GM12878 (cell line): Measurements from ENCODE around the gene SLC29A1. TPM values are rescaled to one million over a fixed set of nuclear protein-coding genes. Genes with fewer than 3 reads are reported as not detected.
A peak's percentile ranks its signal among the peaks of the same experiment; 100 is the strongest.

Experiments
- ATAC-seq: fragments of 200-7000 bp; cut with Tn5 transposase; 3 replicates; pipeline ENCODE4 v1.9.1; 2020; ENCODE audit warnings: mild to moderate bottlenecking, moderate library complexity
- BruUV-seq: library from RNA; stranded (reverse); fragments of 400-500 nt; replicated peaks from 2 replicates; lab custom pipeline; 2021; lab: Mats Ljungman, UMichigan
- CTCF ChIA-PET: fragments of 300-600 bp; sonication (Branson Sonifier 250); formaldehyde crosslinking; extraction: SDS; loops from one replicate; lab custom pipeline; 2021; ENCODE audit warnings: inconsistent platforms; lab: Yijun Ruan, JAX
- POLR2A ChIA-PET: fragments of 350-600 bp; formaldehyde crosslinking; extraction: SDS; loops from one replicate; lab custom pipeline; 2021; ENCODE audit warnings: inconsistent platforms; lab: Charles Lee
- RAD21 ChIA-PET: fragments of 300-600 bp; sonication (Branson Sonifier 250); formaldehyde crosslinking; loops from one replicate; lab custom pipeline; 2023; ENCODE audit warnings: antibody characterized with exemption; ENCODE audit not compliant: unreplicated experiment; lab: Charles Lee
- SMC1A ChIA-PET: fragments of 300-600 bp; sonication (Branson Sonifier 250); formaldehyde crosslinking; loops from one replicate; lab custom pipeline; 2023; ENCODE audit not compliant: unreplicated experiment, uncharacterized antibody; lab: Charles Lee
- DNase-seq: peaks from one replicate; pipeline ENCODE4 v3.0.0-alpha.2; 2011; ENCODE audit warnings: low read depth, low spot score
- FAIRE-seq: peaks from 3 replicates; lab custom pipeline; 2011; peaks lifted over from hg19 to GRCh38; lab: Jason Lieb, UNC
- H2AFZ ChIP-seq: 2 replicates; pipeline ENCODE4 v1.6.0; 2011; ENCODE audit warnings: low read depth, low read length, control low read depth; ENCODE audit not compliant: control insufficient read depth
- H3K27ac ChIP-seq: 2 replicates; pipeline ENCODE4 v1.5.1; 2011; ENCODE audit warnings: control low read depth; ENCODE audit not compliant: control insufficient read depth, insufficient read depth
- H3K27me3 ChIP-seq, 2 experiments: replicated peaks in 1 of 2; 2 replicates each; pipeline versions ENCODE4 v1.6.0 to v1.6.1; 2011; ENCODE audit warnings: low read length in 1 of 2; ENCODE audit not compliant: control insufficient read depth in 2 of 2, insufficient read depth in 2 of 2
- H3K36me3 ChIP-seq, 2 experiments: 2 replicates each; pipeline ENCODE4 v1.5.1; 2011; ENCODE audit warnings: low read length in 1 of 2; ENCODE audit not compliant: control insufficient read depth in 2 of 2, insufficient read depth in 2 of 2
- H3K4me1 ChIP-seq: 2 replicates; pipeline ENCODE4 v1.6.1; 2011; ENCODE audit warnings: mild to moderate bottlenecking, low read length, moderate library complexity, mixed read lengths; ENCODE audit not compliant: control insufficient read depth, insufficient read depth
- H3K4me2 ChIP-seq: 2 replicates; pipeline ENCODE4 v1.6.0; 2011; ENCODE audit warnings: control low read depth; ENCODE audit not compliant: control insufficient read depth, insufficient read depth
- H3K4me3 ChIP-seq: fragments of 200-600 bp; sonication (generic); 2 replicates; pipeline ENCODE4 v1.5.1; 2016
- H3K79me2 ChIP-seq: 2 replicates; pipeline ENCODE4 v1.6.0; 2011; ENCODE audit warnings: low read length; ENCODE audit not compliant: control insufficient read depth, insufficient read depth
- H3K9ac ChIP-seq: 2 replicates; pipeline ENCODE4 v1.8.0; 2011; ENCODE audit warnings: low read length, control low read depth, mixed read lengths; ENCODE audit not compliant: control insufficient read depth, insufficient read depth
- H3K9me3 ChIP-seq: replicated peaks from 3 replicates; pipeline ENCODE4 v1.5.1; 2011; ENCODE audit warnings: mild to moderate bottlenecking, low read length; ENCODE audit not compliant: control insufficient read depth, insufficient read depth
- H4K20me1 ChIP-seq: 2 replicates; pipeline ENCODE4 v1.6.0; 2011; ENCODE audit not compliant: control insufficient read depth, insufficient read depth
- ASH2L ChIP-seq: fragments of 300-600, 200-600 bp; sonication (generic); IDR thresholded peaks from 2 replicates; pipeline ENCODE4 v1.6.1; 2017; ENCODE audit warnings: low read depth, mild to moderate bottlenecking, borderline replicate concordance
- ATF7 ChIP-seq: fragments of 450-650 bp; IDR thresholded peaks from 2 replicates; pipeline ENCODE4 v1.6.1; 2016; ENCODE audit warnings: low read depth, mild to moderate bottlenecking
- NR2F1 ChIP-seq: fragments of 450-650 bp; conservative IDR thresholded peaks from 2 replicates; pipeline ENCODE4 v1.6.1; 2017; ENCODE audit warnings: mild to moderate bottlenecking
- RCOR1 ChIP-seq: conservative IDR thresholded peaks from 2 replicates; pipeline ENCODE4 v1.6.1; 2012; ENCODE audit warnings: low read depth, low read length, improper control_type of control experiment
- SMAD5 ChIP-seq: IDR thresholded peaks from 2 replicates; pipeline ENCODE4 v1.6.1; 2016; ENCODE audit warnings: antibody characterized with exemption, low read depth
- SMC3 ChIP-seq: IDR thresholded peaks from 2 replicates; pipeline ENCODE4 v1.6.1; 2011; ENCODE audit warnings: low read length, improper control_type of control experiment, borderline replicate concordance
- YBX1 ChIP-seq: fragments of 450-650 bp; IDR thresholded peaks from 2 replicates; pipeline ENCODE4 v1.6.1; 2016; ENCODE audit warnings: antibody characterized with exemption
- ZNF384 ChIP-seq: IDR thresholded peaks from 2 replicates; pipeline ENCODE4 v1.6.1; 2012; ENCODE audit warnings: low read depth, mild to moderate bottlenecking, low read length, improper control_type of control experiment, borderline replicate concordance
- ZSCAN29 ChIP-seq: fragments of 450-650 bp; IDR thresholded peaks from 2 replicates; pipeline ENCODE4 v1.6.1; 2017; ENCODE audit warnings: mild to moderate bottlenecking, moderate library complexity
- WGBS: methylation state at CpG from one replicate; pipeline ENCODE4 v1.1.6; 2016; ENCODE audit warnings: low lambda C conversion rate; ENCODE audit not compliant: insufficient replicate concordance, insufficient coverage; ENCODE audit errors: missing lambda C conversion rate; 5-methylcytosine and 5-hydroxymethylcytosine counted together
- in situ Hi-C: fragments of 300-500 bp; cut with MboI; formaldehyde crosslinking; loops from 9 replicates; pipeline ENCODE4 v1.14.3; 2018; ENCODE audit warnings: mixed read lengths
- intact Hi-C: fragments of 100-400 bp; cut with micrococcal nuclease; formaldehyde crosslinking; loops from one replicate; pipeline ENCODE4 v1.14.2; 2022; ENCODE audit not compliant: unreplicated experiment
- polyA plus RNA-seq, 11 experiments: library from polyadenylated mRNA; depleted of rRNA in 4 of 11; unstranded in 6 of 11; stranded (reverse) in 5 of 11; fragments of >200 nt; fragmentation: Nextera tagmentation in 4 of 11; fragmentation: Illumina TruSeq in 1 of 11; extraction: Ambion mirVana in 4 of 11; extraction: Trizol in 1 of 11; gene quantifications; 1 replicate in 1 of 11; 2 replicates in 10 of 11; pipeline versions ENCODE4 v1.2.1 to v1.2.3, GENCODE V29; 2011 to 2016; ENCODE audit warnings: inconsistent platforms in 2 of 11, missing spikeins in 2 of 11, low read depth in 1 of 11
- total RNA-seq, 4 experiments: library from RNA; depleted of rRNA in 3 of 4; stranded (reverse); fragments of >200 nt in 3 of 4; fragmentation: Illumina TruSeq in 1 of 4; extraction: Trizol in 1 of 4; gene quantifications; 2 replicates each; pipeline versions ENCODE4 v1.2.1 to v1.2.3, GENCODE V29; 2013 to 2021
- TF ChIP-seq, protein P1 (sequence below): fragments of 450-650 bp; IDR thresholded peaks from 2 replicates; pipeline ENCODE4 v1.6.1; 2016; ENCODE audit warnings: mild to moderate bottlenecking, moderate library complexity, borderline replicate concordance
- TF ChIP-seq, protein P2 (sequence below): fragments of 450-650 bp; IDR thresholded peaks from 2 replicates; pipeline ENCODE4 v1.6.1; 2018; ENCODE audit warnings: mild to moderate bottlenecking, low read depth, moderate library complexity; ENCODE audit not compliant: partially characterized antibody
- TF ChIP-seq, protein P3 (sequence below): IDR thresholded peaks from 2 replicates; pipeline ENCODE4 v1.6.1; 2011; ENCODE audit warnings: mild to moderate bottlenecking, low read depth, low read length, moderate library complexity; ENCODE audit not compliant: insufficient replicate concordance

The SLC29A1 gene
- total and polyA plus RNA-seq, 10 of the 15 experiments (the other 5 are each of a cell fraction or from before 2014, with no cell fraction given), result 10.0 to 132 (median 93.4) TPM

DNA sequence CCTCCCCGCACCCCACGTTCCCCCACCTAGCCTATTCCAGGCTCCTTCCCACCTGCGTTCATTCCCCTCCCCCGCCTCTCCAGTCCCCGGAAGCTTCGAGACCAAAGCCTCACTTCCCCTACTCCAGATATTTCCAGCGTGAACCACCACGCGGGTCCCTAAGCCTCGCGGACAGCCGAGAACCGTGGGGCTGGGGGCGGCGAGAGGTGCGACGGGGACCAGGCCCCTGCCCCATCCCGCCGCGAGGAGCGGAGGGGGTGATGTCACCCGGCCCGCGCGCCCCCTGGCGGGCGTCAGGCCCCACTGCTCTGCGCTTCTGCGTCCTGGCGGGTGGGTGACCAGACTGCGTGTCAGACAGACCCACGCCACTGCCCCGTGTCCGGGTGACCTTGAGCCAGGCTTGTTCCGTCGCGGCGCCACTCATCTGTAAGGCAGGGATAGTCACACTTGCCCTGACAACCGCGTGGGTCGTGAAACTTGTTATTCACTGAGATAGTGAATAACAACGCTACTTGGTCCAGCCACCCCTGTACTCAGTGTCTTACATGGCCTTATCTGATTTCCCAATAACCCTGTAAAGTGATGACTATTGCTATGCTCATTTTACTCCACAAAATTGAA is 14.5 kb downstream of the SLC29A1 start:
- peaks cover 8% of the 10 kb centered on the region for H3K4me1 ChIP-seq
- peaks cover 0 to 6% of the 10 kb centered on the region in 2 experiments; a peak in 2 of 4 replicates for H3K36me3 ChIP-seq
- intact Hi-C loops (loop anchor here (1.0 kb wide), 1 partner anchor 66 kb away; no protein-coding TSS in a partner anchor), in situ Hi-C loops (loop anchor here (5.0 to 10.0 kb wide), 2 partner anchors 66 to 133 kb away; no protein-coding TSS in a partner anchor)
- DNase-seq (no peak), ATAC-seq (peak; percentile 97), FAIRE-seq (peak; percentile 49)
- peak overlapping the region; percentile 54; the same call in 1 of the 2 replicates for H3K4me3 ChIP-seq
- H3K9me3 ChIP-seq, result no peaks in the 10 kb centered on the region
- H3K9ac ChIP-seq, result peak overlapping the region; percentile 70
- ChIA-PET SMC1A (interaction anchor here (0.6 to 2.4 kb wide), 9 partner anchors 11 to 69 kb away, joined by 3 to 6 read pairs (median 3); partner anchors contain the start of genes SLC29A1 and SLC35B2), CTCF (interaction anchor here (0.6 to 6.4 kb wide), 28 partner anchors 9 to 147 kb away, joined by 3 to 117 read pairs (median 4); partner anchors contain the start of genes HSP90AB1, SLC29A1 and SLC35B2), POLR2A (interaction anchor here (0.6 to 4.4 kb wide), 5 partner anchors 9 to 514 kb away, joined by 5 to 27 read pairs (median 7); partner anchors contain the start of gene HSP90AB1), RAD21 (interaction anchor here (0.7 to 4.8 kb wide), 8 partner anchors 14 to 141 kb away, joined by 3 to 29 read pairs (median 8); partner anchors contain the start of gene SLC29A1)
- peak overlapping the region; percentile 84 for H2AFZ ChIP-seq
- H3K27ac ChIP-seq, result peak overlapping the region; percentile 71
- no peaks in the 10 kb centered on the region for H4K20me1 ChIP-seq
- H3K4me2 ChIP-seq, result peak overlapping the region; percentile 91
- no peaks in the 10 kb centered on the region for H3K79me2 ChIP-seq
- 4% methylated on average over 42 of the region's 42 CpGs for WGBS
- H3K27me3 ChIP-seq, result no peaks in the 10 kb centered on the region
- no TSS peak for BruUV-seq
- TF ChIP-seq, protein P1, sequence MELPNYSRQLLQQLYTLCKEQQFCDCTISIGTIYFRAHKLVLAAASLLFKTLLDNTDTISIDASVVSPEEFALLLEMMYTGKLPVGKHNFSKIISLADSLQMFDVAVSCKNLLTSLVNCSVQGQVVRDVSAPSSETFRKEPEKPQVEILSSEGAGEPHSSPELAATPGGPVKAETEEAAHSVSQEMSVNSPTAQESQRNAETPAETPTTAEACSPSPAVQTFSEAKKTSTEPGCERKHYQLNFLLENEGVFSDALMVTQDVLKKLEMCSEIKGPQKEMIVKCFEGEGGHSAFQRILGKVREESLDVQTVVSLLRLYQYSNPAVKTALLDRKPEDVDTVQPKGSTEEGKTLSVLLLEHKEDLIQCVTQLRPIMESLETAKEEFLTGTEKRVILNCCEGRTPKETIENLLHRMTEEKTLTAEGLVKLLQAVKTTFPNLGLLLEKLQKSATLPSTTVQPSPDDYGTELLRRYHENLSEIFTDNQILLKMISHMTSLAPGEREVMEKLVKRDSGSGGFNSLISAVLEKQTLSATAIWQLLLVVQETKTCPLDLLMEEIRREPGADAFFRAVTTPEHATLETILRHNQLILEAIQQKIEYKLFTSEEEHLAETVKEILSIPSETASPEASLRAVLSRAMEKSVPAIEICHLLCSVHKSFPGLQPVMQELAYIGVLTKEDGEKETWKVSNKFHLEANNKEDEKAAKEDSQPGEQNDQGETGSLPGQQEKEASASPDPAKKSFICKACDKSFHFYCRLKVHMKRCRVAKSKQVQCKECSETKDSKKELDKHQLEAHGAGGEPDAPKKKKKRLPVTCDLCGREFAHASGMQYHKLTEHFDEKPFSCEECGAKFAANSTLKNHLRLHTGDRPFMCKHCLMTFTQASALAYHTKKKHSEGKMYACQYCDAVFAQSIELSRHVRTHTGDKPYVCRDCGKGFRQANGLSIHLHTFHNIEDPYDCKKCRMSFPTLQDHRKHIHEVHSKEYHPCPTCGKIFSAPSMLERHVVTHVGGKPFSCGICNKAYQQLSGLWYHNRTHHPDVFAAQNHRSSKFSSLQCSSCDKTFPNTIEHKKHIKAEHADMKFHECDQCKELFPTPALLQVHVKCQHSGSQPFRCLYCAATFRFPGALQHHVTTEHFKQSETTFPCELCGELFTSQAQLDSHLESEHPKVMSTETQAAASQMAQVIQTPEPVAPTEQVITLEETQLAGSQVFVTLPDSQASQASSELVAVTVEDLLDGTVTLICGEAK, result no peak
- TF ChIP-seq, protein P2, sequence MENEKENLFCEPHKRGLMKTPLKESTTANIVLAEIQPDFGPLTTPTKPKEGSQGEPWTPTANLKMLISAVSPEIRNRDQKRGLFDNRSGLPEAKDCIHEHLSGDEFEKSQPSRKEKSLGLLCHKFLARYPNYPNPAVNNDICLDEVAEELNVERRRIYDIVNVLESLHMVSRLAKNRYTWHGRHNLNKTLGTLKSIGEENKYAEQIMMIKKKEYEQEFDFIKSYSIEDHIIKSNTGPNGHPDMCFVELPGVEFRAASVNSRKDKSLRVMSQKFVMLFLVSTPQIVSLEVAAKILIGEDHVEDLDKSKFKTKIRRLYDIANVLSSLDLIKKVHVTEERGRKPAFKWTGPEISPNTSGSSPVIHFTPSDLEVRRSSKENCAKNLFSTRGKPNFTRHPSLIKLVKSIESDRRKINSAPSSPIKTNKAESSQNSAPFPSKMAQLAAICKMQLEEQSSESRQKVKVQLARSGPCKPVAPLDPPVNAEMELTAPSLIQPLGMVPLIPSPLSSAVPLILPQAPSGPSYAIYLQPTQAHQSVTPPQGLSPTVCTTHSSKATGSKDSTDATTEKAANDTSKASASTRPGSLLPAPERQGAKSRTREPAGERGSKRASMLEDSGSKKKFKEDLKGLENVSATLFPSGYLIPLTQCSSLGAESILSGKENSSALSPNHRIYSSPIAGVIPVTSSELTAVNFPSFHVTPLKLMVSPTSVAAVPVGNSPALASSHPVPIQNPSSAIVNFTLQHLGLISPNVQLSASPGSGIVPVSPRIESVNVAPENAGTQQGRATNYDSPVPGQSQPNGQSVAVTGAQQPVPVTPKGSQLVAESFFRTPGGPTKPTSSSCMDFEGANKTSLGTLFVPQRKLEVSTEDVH, result no peak
- no peak; the same call in 1 of the 2 replicates for TF ChIP-seq SMAD5
- no peak for TF ChIP-seq ZSCAN29
- no peak for TF ChIP-seq RCOR1
- TF ChIP-seq ZNF384, result no peak
- TF ChIP-seq ATF7, result peak; percentile 95
- TF ChIP-seq, protein P3, sequence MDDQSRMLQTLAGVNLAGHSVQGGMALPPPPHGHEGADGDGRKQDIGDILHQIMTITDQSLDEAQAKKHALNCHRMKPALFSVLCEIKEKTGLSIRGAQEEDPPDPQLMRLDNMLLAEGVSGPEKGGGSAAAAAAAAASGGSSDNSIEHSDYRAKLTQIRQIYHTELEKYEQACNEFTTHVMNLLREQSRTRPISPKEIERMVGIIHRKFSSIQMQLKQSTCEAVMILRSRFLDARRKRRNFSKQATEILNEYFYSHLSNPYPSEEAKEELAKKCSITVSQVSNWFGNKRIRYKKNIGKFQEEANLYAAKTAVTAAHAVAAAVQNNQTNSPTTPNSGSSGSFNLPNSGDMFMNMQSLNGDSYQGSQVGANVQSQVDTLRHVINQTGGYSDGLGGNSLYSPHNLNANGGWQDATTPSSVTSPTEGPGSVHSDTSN, result no peak
- TF ChIP-seq YBX1, result no peak
- peak; percentile 44; the same call in 1 of the 2 replicates for TF ChIP-seq NR2F1
- TF ChIP-seq SMC3, result peak; percentile 80
- TF ChIP-seq ASH2L, result no peak
